ENCODE data around the gene ARHGAP8. TPM values are rescaled to one million over a fixed set of nuclear protein-coding genes. Genes with fewer than 3 reads are reported as not detected.

ARHGAP8 gene
- polyA plus RNA-seq, 1 donor from 2014 or later = 3.0 TPM

DNA sequence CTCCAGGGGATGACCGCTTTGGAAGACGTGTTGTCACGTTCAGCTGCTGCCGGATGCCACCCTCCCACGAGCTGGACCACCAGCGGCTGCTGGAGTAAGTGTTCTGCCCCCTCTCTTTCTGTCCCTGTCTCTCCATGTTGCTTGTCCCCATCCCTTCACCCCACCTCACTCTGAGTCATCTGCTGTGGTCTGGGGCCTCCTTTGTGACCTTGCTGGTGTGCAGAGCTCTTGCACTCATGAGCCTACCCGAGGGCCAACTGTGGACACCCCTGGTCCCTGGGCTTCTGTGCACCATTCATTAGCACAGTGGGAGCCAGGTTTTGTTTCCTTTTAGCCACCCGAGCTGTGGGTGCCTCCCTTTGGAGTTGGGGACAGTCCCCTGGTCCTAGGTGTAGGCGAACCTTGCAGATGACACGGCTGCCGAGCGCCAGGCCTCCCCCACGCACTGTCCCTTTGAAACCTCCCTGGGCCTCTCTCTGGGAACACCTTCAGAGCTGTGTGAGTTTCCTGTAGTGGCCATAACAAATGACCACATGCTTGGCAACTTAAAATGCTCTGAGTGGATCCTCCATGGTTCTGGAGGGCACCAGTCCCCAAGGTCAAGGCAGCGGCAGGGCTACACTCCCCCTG lies 49.8 kb downstream of the ARHGAP8 start:
- H4K20me1 ChIP-seq (ENCODE audit: insufficient read depth) = no peaks in the 10 kb centered on the region
- no peak overlapping the region for H2AFZ ChIP-seq (ENCODE audit: low read depth, low read length)
- H3K27ac ChIP-seq (ENCODE audit: low read length) = no peak overlapping the region
- no peaks in the 10 kb centered on the region for H3K9me2 ChIP-seq (ENCODE audit: insufficient read depth, low read length)
- H3F3A ChIP-seq (ENCODE audit: insufficient read depth, low read length, poor library complexity, severe bottlenecking) = no peaks in the 10 kb centered on the region
- H3K9ac ChIP-seq (ENCODE audit: low read length) = no peak overlapping the region
- H3K4me3 ChIP-seq (ENCODE audit: low read length) = no peak overlapping the region
- no peaks in the 10 kb centered on the region for H3K36me3 ChIP-seq (ENCODE audit: insufficient read depth, low read length)
- H3K79me2 ChIP-seq (replicated peaks; ENCODE audit: insufficient read depth, low read length) = no peaks in the 10 kb centered on the region
- TF ChIP-seq TAF1 (IDR thresholded peaks at IDR 0.05; ENCODE audit: low read depth) (no peak), POLR2AphosphoS5 (IDR thresholded peaks at IDR 0.05) (no peak), EZH2 (IDR thresholded peaks at IDR 0.05; ENCODE audit: borderline replicate concordance, insufficient read depth, low read length, poor library complexity, severe bottlenecking) (no peak), EP300 (conservative IDR thresholded peaks at IDR 0.05; ENCODE audit: poor library complexity, severe bottlenecking) (no peak), RAD21 (conservative IDR thresholded peaks at IDR 0.05) (no peak), SMC3 (conservative IDR thresholded peaks at IDR 0.05; ENCODE audit: poor library complexity) (no peak), MXI1 (conservative IDR thresholded peaks at IDR 0.05; ENCODE audit: poor library complexity, severe bottlenecking) (no peak)
- TF ChIP-seq, protein P1, sequence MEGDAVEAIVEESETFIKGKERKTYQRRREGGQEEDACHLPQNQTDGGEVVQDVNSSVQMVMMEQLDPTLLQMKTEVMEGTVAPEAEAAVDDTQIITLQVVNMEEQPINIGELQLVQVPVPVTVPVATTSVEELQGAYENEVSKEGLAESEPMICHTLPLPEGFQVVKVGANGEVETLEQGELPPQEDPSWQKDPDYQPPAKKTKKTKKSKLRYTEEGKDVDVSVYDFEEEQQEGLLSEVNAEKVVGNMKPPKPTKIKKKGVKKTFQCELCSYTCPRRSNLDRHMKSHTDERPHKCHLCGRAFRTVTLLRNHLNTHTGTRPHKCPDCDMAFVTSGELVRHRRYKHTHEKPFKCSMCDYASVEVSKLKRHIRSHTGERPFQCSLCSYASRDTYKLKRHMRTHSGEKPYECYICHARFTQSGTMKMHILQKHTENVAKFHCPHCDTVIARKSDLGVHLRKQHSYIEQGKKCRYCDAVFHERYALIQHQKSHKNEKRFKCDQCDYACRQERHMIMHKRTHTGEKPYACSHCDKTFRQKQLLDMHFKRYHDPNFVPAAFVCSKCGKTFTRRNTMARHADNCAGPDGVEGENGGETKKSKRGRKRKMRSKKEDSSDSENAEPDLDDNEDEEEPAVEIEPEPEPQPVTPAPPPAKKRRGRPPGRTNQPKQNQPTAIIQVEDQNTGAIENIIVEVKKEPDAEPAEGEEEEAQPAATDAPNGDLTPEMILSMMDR (IDR thresholded peaks at IDR 0.05; ENCODE audit: poor library complexity, severe bottlenecking) = no peak
- TF ChIP-seq, protein P2, sequence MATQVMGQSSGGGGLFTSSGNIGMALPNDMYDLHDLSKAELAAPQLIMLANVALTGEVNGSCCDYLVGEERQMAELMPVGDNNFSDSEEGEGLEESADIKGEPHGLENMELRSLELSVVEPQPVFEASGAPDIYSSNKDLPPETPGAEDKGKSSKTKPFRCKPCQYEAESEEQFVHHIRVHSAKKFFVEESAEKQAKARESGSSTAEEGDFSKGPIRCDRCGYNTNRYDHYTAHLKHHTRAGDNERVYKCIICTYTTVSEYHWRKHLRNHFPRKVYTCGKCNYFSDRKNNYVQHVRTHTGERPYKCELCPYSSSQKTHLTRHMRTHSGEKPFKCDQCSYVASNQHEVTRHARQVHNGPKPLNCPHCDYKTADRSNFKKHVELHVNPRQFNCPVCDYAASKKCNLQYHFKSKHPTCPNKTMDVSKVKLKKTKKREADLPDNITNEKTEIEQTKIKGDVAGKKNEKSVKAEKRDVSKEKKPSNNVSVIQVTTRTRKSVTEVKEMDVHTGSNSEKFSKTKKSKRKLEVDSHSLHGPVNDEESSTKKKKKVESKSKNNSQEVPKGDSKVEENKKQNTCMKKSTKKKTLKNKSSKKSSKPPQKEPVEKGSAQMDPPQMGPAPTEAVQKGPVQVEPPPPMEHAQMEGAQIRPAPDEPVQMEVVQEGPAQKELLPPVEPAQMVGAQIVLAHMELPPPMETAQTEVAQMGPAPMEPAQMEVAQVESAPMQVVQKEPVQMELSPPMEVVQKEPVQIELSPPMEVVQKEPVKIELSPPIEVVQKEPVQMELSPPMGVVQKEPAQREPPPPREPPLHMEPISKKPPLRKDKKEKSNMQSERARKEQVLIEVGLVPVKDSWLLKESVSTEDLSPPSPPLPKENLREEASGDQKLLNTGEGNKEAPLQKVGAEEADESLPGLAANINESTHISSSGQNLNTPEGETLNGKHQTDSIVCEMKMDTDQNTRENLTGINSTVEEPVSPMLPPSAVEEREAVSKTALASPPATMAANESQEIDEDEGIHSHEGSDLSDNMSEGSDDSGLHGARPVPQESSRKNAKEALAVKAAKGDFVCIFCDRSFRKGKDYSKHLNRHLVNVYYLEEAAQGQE (IDR thresholded peaks at IDR 0.05; ENCODE audit: borderline replicate concordance) = no peak
- H3K9me3 ChIP-seq (ENCODE audit: low read length) = no peaks in the 10 kb centered on the region
- H3K27me3 ChIP-seq (ENCODE audit: insufficient read depth, low read depth, low read length) = no peaks in the 10 kb centered on the region
- H3K4me2 ChIP-seq (ENCODE audit: low read length) = no peak overlapping the region

DNA sequence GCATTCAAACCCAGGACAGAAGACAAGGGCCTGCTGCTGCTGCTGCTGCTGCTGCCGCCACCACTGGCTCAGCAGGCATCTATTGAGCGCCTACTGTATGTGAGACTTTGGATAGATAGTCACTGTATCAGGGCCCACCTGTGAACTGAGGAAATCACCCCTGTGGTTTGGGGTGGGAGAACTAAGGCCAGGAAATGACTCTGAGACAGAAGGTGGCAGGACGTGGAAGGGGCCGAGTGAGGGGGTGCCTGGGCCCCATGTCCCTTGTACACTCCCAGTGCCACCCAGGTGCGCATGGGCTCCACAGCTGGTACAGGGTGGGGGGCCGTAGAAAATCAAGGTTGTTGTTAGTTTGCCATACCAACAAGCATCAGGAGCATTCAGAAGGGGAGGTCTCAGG lies 50.6 kb downstream of the ARHGAP8 start:
- Histone ChIP-seq H3K4me2 (ENCODE audit: low read length) (no peak overlapping the region), H3K79me2 (replicated peaks; ENCODE audit: insufficient read depth, low read length) (no peaks in the 10 kb centered on the region), H3K36me3 (ENCODE audit: insufficient read depth, low read length) (no peaks in the 10 kb centered on the region), H3K9ac (ENCODE audit: low read length) (no peak overlapping the region), H3K9me3 (ENCODE audit: low read length) (no peaks in the 10 kb centered on the region), H3K9me2 (ENCODE audit: insufficient read depth, low read length) (no peaks in the 10 kb centered on the region), H3F3A (ENCODE audit: insufficient read depth, low read length, poor library complexity, severe bottlenecking) (no peaks in the 10 kb centered on the region), H2AFZ (ENCODE audit: low read depth, low read length) (no peak overlapping the region), H4K20me1 (ENCODE audit: insufficient read depth) (no peaks in the 10 kb centered on the region), H3K27ac (ENCODE audit: low read length) (no peak overlapping the region), H3K4me3 (ENCODE audit: low read length) (no peak overlapping the region), H3K27me3 (ENCODE audit: insufficient read depth, low read depth, low read length) (no peaks in the 10 kb centered on the region)
- TF ChIP-seq, protein P2 (IDR thresholded peaks at IDR 0.05; ENCODE audit: borderline replicate concordance) = no peak
- TF ChIP-seq TAF1 (IDR thresholded peaks at IDR 0.05; ENCODE audit: low read depth) = no peak
- no peak for TF ChIP-seq EP300 (conservative IDR thresholded peaks at IDR 0.05; ENCODE audit: poor library complexity, severe bottlenecking)
- TF ChIP-seq MXI1 (conservative IDR thresholded peaks at IDR 0.05; ENCODE audit: poor library complexity, severe bottlenecking) = no peak
- TF ChIP-seq, protein P1 (IDR thresholded peaks at IDR 0.05; ENCODE audit: poor library complexity, severe bottlenecking) = no peak
- no peak for TF ChIP-seq SMC3 (conservative IDR thresholded peaks at IDR 0.05; ENCODE audit: poor library complexity)
- TF ChIP-seq EZH2 (IDR thresholded peaks at IDR 0.05; ENCODE audit: borderline replicate concordance, insufficient read depth, low read length, poor library complexity, severe bottlenecking) = no peak
- no peak for TF ChIP-seq RAD21 (conservative IDR thresholded peaks at IDR 0.05)
- no peak for TF ChIP-seq POLR2AphosphoS5 (IDR thresholded peaks at IDR 0.05)

All from neural cell (in vitro differentiated cells).